ENCODE results near the gene CSNK2A3.

DNA sequence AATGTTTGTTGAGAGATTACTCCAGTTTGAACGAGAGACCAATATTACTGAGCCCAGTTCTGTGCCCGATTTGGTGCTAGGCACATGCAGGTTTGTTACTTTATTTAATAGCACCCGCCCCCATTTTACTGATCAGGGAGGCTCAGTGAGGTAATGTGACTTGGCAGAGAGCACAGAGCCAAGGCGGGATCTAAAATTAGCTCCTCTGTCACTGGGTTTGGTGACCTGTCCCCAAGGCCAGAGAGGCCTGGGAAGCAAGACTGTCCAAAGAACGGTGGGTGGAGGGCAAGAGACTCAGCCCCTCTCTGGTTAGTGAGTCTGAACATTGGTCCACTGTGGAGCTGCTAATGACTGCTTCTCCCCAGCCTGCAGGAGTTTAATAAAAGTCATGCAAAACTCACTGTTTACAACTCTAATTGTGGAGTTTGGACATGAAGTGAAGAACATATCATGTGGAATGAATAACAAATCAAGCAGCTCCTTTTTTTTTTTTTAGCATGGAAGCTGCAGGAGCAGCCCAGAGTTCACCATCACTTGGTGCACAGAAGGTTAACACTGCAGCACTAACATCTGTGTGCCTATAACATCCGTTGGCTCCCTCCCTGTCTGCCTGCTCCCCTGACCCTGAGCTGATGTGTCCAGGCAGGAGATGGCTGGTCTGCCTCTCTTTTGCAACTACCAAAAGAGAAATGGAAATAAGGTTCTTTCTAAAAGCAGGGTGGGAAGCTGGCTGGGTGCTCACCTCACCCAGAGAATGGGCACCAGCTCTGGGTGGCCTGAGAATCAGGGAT is 39.0 kb downstream of the CSNK2A3 start:
- TF ChIP-seq, protein P1, sequence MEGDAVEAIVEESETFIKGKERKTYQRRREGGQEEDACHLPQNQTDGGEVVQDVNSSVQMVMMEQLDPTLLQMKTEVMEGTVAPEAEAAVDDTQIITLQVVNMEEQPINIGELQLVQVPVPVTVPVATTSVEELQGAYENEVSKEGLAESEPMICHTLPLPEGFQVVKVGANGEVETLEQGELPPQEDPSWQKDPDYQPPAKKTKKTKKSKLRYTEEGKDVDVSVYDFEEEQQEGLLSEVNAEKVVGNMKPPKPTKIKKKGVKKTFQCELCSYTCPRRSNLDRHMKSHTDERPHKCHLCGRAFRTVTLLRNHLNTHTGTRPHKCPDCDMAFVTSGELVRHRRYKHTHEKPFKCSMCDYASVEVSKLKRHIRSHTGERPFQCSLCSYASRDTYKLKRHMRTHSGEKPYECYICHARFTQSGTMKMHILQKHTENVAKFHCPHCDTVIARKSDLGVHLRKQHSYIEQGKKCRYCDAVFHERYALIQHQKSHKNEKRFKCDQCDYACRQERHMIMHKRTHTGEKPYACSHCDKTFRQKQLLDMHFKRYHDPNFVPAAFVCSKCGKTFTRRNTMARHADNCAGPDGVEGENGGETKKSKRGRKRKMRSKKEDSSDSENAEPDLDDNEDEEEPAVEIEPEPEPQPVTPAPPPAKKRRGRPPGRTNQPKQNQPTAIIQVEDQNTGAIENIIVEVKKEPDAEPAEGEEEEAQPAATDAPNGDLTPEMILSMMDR (conservative IDR thresholded peaks at IDR 0.05; ENCODE audit: low read length) = no peak
- no peak for TF ChIP-seq EZH2phosphoT487 (IDR thresholded peaks at IDR 0.05; ENCODE audit: borderline replicate concordance, low read depth, low read length)
